Upper lobe of right lung (tissue), 1 donor: Measurements from ENCODE around the gene ITPRIPL2. TPM values are rescaled to one million over a fixed set of nuclear protein-coding genes. Genes with fewer than 3 reads are reported as not detected.

Experiments used
- ATAC-seq: fragments of 200-7000 bp; cut with Tn5 transposase; one replicate; pipeline ENCODE4 v1.9.1; 2020; ENCODE audit warnings: mild to moderate bottlenecking, moderate library complexity
- DNase-seq: peaks from one replicate; pipeline ENCODE4 v3.0.0-alpha.2; 2020
- H3K27ac ChIP-seq: fragments of 200-600 bp; one replicate; pipeline ENCODE4 v1.8.0; 2022
- H3K27me3 ChIP-seq: fragments of 200-600 bp; one replicate; pipeline ENCODE4 v1.8.0; 2022; ENCODE audit warnings: mild to moderate bottlenecking
- H3K36me3 ChIP-seq: fragments of 200-600 bp; one replicate; pipeline ENCODE4 v1.8.0; 2022
- H3K4me1 ChIP-seq: fragments of 200-600 bp; one replicate; pipeline ENCODE4 v1.8.0; 2022
- H3K4me3 ChIP-seq: fragments of 200-600 bp; one replicate; pipeline ENCODE4 v1.8.0; 2022; ENCODE audit warnings: mild to moderate bottlenecking
- H3K9me3 ChIP-seq: fragments of 200-600 bp; one replicate; pipeline ENCODE4 v1.8.0; 2022
- CTCF ChIP-seq: fragments of 200-600 bp; IDR thresholded peaks from one replicate; pipeline ENCODE4 v1.8.0; 2022; ENCODE audit warnings: antibody characterized with exemption
- intact Hi-C: fragments of 100-400 bp; cut with DNase I; formaldehyde crosslinking; loops from one replicate; pipeline ENCODE4 v1.11.0; 2022
- total RNA-seq: library from RNA; stranded (reverse); fragmentation: NEBNext Ultra II Directional; extraction: Animal tissue kit (Norgen Biotek cat#: 25700); gene quantifications from one replicate; pipeline ENCODE4 v1.2.1, GENCODE V29; 2021
- donor health status: DM: no; HTN: yes; CAD: no; lungs with severe emphysema.

The ITPRIPL2 gene
- total RNA-seq, 1 donor from 2014 or later: 68.9 TPM

GRCh38 chr16:19088341-19088916 is 25.3 kb upstream of the ITPRIPL2 start:
- ATAC-seq (no peak), DNase-seq (no peak)
- intact Hi-C loops: loop anchor here (10.0 kb wide), 2 partner anchors 86 to 286 kb away; no protein-coding TSS in a partner anchor
- no peaks in the 10 kb centered on the region for H3K9me3 ChIP-seq
- H3K27me3 ChIP-seq: no peaks in the 10 kb centered on the region
- H3K4me3 ChIP-seq: no peak overlapping the region
- H3K36me3 ChIP-seq: no peaks in the 10 kb centered on the region
- H3K27ac ChIP-seq: no peak overlapping the region
- H3K4me1 ChIP-seq: peaks cover 11% of the 10 kb centered on the region
- no peak for TF ChIP-seq CTCF

DNA sequence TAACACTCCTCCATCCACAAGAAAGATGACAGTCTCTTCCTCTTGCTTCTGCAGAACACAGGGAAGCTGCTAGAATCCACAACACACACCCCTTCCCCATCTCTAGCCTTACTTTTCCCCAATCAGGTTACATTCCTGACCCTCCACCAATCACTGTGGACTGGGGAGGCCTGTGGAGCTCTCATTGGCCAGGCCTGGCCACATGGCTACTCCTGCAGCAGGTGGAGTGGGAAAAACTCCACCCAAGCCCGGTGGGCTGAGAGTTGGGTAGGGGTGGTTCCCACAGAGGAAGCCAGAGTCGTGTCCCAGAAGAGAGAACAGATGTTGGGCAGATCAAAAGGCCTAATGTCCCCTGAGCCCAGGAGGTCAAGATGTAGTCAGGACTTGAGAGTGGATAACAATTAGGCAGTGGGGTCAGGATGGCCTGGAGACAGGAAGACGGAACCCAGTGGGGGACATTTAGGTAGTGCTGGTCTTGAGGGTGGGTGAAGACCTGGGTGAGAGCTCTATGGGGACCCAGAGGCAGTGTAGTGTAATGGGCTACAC is 24.3 kb upstream of the ITPRIPL2 start:
- intact Hi-C loops: loop anchor here (10.0 kb wide), 2 partner anchors 85 to 285 kb away; no protein-coding TSS in a partner anchor
- no peak for DNase-seq

DNA sequence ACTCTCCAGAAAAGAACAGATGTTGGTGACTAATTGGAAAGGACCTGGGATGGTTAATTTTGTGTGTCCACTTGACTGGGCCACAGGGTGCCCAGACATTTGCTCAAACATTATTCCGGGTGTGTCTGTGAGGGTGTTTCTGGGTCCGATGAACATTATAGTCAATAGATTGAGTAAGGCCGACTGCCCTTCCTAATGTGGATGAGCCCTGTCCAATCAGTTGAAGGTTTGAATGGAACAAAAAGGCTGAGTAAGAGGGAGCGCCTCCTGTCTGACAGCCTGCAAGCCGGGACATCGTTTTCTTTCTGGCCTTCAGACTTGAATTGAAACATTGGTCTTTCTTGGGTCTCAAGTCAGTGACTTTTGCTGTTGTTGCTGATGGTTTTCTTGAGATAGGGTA is 22.8 kb upstream of the ITPRIPL2 start:
- Histone ChIP-seq H3K36me3 (no peaks in the 10 kb centered on the region), H3K27ac (no peak overlapping the region), H3K9me3 (no peaks in the 10 kb centered on the region), H3K27me3 (no peaks in the 10 kb centered on the region), H3K4me3 (no peak overlapping the region), H3K4me1 (peaks cover 9% of the 10 kb centered on the region)
- intact Hi-C loops: no loop called here
- DNase-seq (no peak), ATAC-seq (no peak)
- TF ChIP-seq CTCF: no peak

More for the DNA sequence above, 24.3 kb upstream of the ITPRIPL2 start:
- H3K4me3 ChIP-seq: no peak overlapping the region
- no peak overlapping the region for H3K27ac ChIP-seq
- peaks cover 11% of the 10 kb centered on the region for H3K4me1 ChIP-seq
- ATAC-seq: no peak
- H3K36me3 ChIP-seq: no peaks in the 10 kb centered on the region
- no peaks in the 10 kb centered on the region for H3K9me3 ChIP-seq
- no peak for TF ChIP-seq CTCF
- no peaks in the 10 kb centered on the region for H3K27me3 ChIP-seq

DNA sequence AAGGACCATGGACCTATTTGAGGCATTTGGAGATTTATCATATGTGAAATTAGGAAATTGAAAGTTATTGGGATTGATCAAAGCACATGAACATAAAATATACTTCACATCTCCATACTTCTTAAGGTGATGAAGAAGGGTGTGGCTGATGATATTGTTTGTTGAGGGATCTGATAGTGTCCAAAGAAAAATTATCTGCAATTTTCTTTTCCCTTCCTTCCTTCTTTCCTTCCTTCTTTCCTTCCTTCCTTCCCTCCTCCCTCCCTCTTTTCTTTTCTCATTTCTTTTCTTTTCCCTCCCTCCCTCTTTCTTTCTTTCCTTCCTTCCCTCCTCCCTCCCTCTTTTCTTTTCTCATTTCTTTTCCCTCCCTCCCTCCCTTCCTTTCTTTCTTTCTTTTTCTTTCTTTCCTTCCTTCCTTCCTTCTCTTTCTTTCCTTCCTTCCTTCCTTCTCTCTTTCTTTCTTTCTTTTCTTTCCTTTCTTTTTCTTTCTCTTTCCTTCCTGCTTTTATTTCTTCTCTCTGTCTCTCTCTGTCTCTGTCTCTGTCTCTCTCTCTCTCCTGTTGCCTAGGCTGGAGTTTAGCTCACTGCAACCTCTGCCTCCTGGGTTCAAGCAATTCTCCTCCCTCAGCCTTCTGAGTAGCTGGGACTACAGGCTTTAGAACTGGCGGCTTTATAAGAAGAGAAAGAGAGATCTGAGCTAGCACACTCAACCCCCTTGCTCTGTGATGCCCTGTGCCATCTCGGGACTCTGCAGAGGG is 20.9 kb upstream of the ITPRIPL2 start:
- no peak overlapping the region for H3K4me3 ChIP-seq
- TF ChIP-seq CTCF: no peak
- H3K9me3 ChIP-seq: no peaks in the 10 kb centered on the region
- H3K4me1 ChIP-seq: peaks cover 4% of the 10 kb centered on the region
- intact Hi-C loops: no loop called here
- DNase-seq (no peak), ATAC-seq (no peak)
- H3K27ac ChIP-seq: no peak overlapping the region
- no peaks in the 10 kb centered on the region for H3K36me3 ChIP-seq
- H3K27me3 ChIP-seq: no peaks in the 10 kb centered on the region

GRCh38 chr16:19093631-19094541 is 19.9 kb upstream of the ITPRIPL2 start:
- DNase-seq: no peak
- Histone ChIP-seq H3K9me3 (no peaks in the 10 kb centered on the region), H3K36me3 (no peaks in the 10 kb centered on the region), H3K4me3 (no peak overlapping the region), H3K27ac (no peak overlapping the region), H3K27me3 (no peaks in the 10 kb centered on the region), H3K4me1 (peaks cover 4% of the 10 kb centered on the region)
- intact Hi-C loops: no loop called here
- TF ChIP-seq CTCF: no peak
- no peak for ATAC-seq
